Epithelial cell of esophagus (primary cell): ENCODE measurements around the gene SLC38A10.

Experiments used
- DNase-seq: peaks from one replicate; pipeline ENCODE4 v3.0.0; 2010; ENCODE audit warnings: low read depth
- H3K4me3 ChIP-seq: 2 replicates; pipeline ENCODE4 v1.5.1; 2011; ENCODE audit warnings: mild to moderate bottlenecking, low read length, control low read depth
- CTCF ChIP-seq: IDR thresholded peaks from 2 replicates; pipeline ENCODE4 v1.5.1; 2011; ENCODE audit warnings: low read depth, mild to moderate bottlenecking, low read length, control low read depth, inconsistent platforms; ENCODE audit not compliant: insufficient read depth; ENCODE audit errors: missing control alignments

SLC38A10 gene

GRCh38 chr17:81219476-81220180 is 75.5 kb downstream of the SLC38A10 start:
- H3K4me3 ChIP-seq = no peak overlapping the region
- DNase-seq = peak; percentile 84
- no peak for TF ChIP-seq CTCF

GRCh38 chr17:81218991-81219390 is 76.1 kb downstream of the SLC38A10 start:
- no peak for DNase-seq
- TF ChIP-seq CTCF = no peak
- no peak overlapping the region for H3K4me3 ChIP-seq

GRCh38 chr17:81218459-81218858 is 76.6 kb downstream of the SLC38A10 start:
- no peak for DNase-seq
- H3K4me3 ChIP-seq = no peak overlapping the region
- no peak for TF ChIP-seq CTCF

- no peak for TF ChIP-seq CTCF
- no peak overlapping the region for H3K4me3 ChIP-seq
- DNase-seq = no peak
Observed at GRCh38 chr17:81217491-81217890, 77.6 kb downstream of the SLC38A10 start.

GRCh38 chr17:81213978-81214377 is 81.1 kb downstream of the SLC38A10 start:
- DNase-seq = no peak
- no peak overlapping the region for H3K4me3 ChIP-seq
- no peak for TF ChIP-seq CTCF

- H3K4me3 ChIP-seq = no peak overlapping the region
- no peak for TF ChIP-seq CTCF
- no peak for DNase-seq
Observed at GRCh38 chr17:81212365-81212764, 82.7 kb downstream of the SLC38A10 start.

GRCh38 chr17:81210868-81211267 is 84.2 kb downstream of the SLC38A10 start:
- DNase-seq = no peak
- no peak overlapping the region for H3K4me3 ChIP-seq
- TF ChIP-seq CTCF = no peak
